Lower lobe of right lung (tissue), 2 donors: ENCODE results near the gene CYB5R3. TPM values are rescaled to one million over a fixed set of nuclear protein-coding genes. Genes with fewer than 3 reads are reported as not detected.
"Not testable (repeated sequence)": the region's sequence is repeated elsewhere in the genome, so short reads cannot be mapped to it uniquely, and the experiment has no call there.

Experiments used
- ATAC-seq, 2 donors: fragments of 200-7000 bp; cut with Tn5 transposase; one replicate each; pipeline ENCODE4 v1.9.1; 2020 to 2022; ENCODE audit warnings: mild to moderate bottlenecking in 2 of 2, moderate library complexity in 2 of 2
- DNase-seq: peaks from one replicate; pipeline ENCODE4 v3.0.0-alpha.2; 2020
- H3K27ac ChIP-seq: fragments of 200-600 bp; one replicate; pipeline ENCODE4 v1.8.0; 2022
- H3K27me3 ChIP-seq: fragments of 200-600 bp; one replicate; pipeline ENCODE4 v1.8.0; 2022; ENCODE audit warnings: low read depth
- H3K36me3 ChIP-seq: fragments of 200-600 bp; one replicate; pipeline ENCODE4 v1.8.0; 2022; ENCODE audit warnings: mild to moderate bottlenecking
- H3K4me1 ChIP-seq: fragments of 200-600 bp; one replicate; pipeline ENCODE4 v1.8.0; 2022
- H3K4me3 ChIP-seq: fragments of 200-600 bp; one replicate; pipeline ENCODE4 v1.8.0; 2022; ENCODE audit warnings: mild to moderate bottlenecking
- H3K9me3 ChIP-seq: fragments of 200-600 bp; one replicate; pipeline ENCODE4 v1.8.0; 2022
- CTCF ChIP-seq: fragments of 200-600 bp; IDR thresholded peaks from one replicate; pipeline ENCODE4 v1.8.0; 2022; ENCODE audit warnings: antibody characterized with exemption, mild to moderate bottlenecking
- intact Hi-C: fragments of 100-400 bp; cut with DNase I; formaldehyde crosslinking; loops from one replicate; pipeline ENCODE4 v1.11.0; 2022
- total RNA-seq: library from RNA; stranded (reverse); fragmentation: NEBNext Ultra II Directional; extraction: Animal tissue kit (Norgen Biotek cat#: 25700); gene quantifications from one replicate; pipeline ENCODE4 v1.2.1, GENCODE V29; 2021
- donor health status: DM: no; HTN: yes; CAD: no; lungs with severe emphysema.

Gene CYB5R3
- total RNA-seq, 1 donor from 2014 or later, result 219 TPM

GRCh38 chr22:42670921-42671709 lies 21.9 kb upstream of the CYB5R3 start:
- peak overlapping the region; percentile 31 for H3K27ac ChIP-seq
- peaks cover 13% of the 10 kb centered on the region for H3K4me1 ChIP-seq

GRCh38 chr22:42670046-42670445 lies 20.9 kb upstream of the CYB5R3 start:
- Histone ChIP-seq H3K9me3 (no peaks in the 10 kb centered on the region), H3K4me3 (no peak overlapping the region), H3K36me3 (no peaks in the 10 kb centered on the region), H3K27ac (no peak overlapping the region), H3K4me1 (peaks cover 13% of the 10 kb centered on the region), H3K27me3 (no peaks in the 10 kb centered on the region)
- intact Hi-C loops, result no loop called here
- DNase-seq (no peak), ATAC-seq (no peak)
- no peak for TF ChIP-seq CTCF

More at GRCh38 chr22:42670921-42671709, 21.9 kb upstream of the CYB5R3 start:
- Histone ChIP-seq H3K9me3 (no peaks in the 10 kb centered on the region), H3K4me3 (no peak overlapping the region), H3K36me3 (no peaks in the 10 kb centered on the region), H3K27me3 (no peaks in the 10 kb centered on the region)
- ATAC-seq, result peak; percentile 30 to 49
- no peak for TF ChIP-seq CTCF
- no peak for DNase-seq
- intact Hi-C loops, result no loop called here

GRCh38 chr22:42666393-42666792 lies 17.2 kb upstream of the CYB5R3 start:
- ATAC-seq, H3K36me3 ChIP-seq, H3K27ac ChIP-seq, DNase-seq, H3K9me3 ChIP-seq, H3K27me3 ChIP-seq, intact Hi-C loops, H3K4me3 ChIP-seq: not testable (repeated sequence)
- peaks cover 16% of the 10 kb centered on the region for H3K4me1 ChIP-seq

- DNase-seq, result no peak
- no peak for TF ChIP-seq CTCF
- no peak overlapping the region for H3K27ac ChIP-seq
- H3K36me3 ChIP-seq, result no peaks in the 10 kb centered on the region
- no peaks in the 10 kb centered on the region for H3K27me3 ChIP-seq
- no peak overlapping the region for H3K4me3 ChIP-seq
- peaks cover 12% of the 10 kb centered on the region for H3K4me1 ChIP-seq
- no peak for ATAC-seq
- no peaks in the 10 kb centered on the region for H3K9me3 ChIP-seq
- intact Hi-C loops, result no loop called here
These were observed 16.0 kb upstream of the CYB5R3 start for GRCh38 chr22:42664976-42665831.

- Histone ChIP-seq H3K27me3 (no peaks in the 10 kb centered on the region), H3K36me3 (no peaks in the 10 kb centered on the region), H3K4me3 (peak overlapping the region; percentile 55), H3K4me1 (peaks cover 12% of the 10 kb centered on the region), H3K9me3 (no peaks in the 10 kb centered on the region), H3K27ac (peak overlapping the region; percentile 12)
- ATAC-seq (peak; percentile 93), DNase-seq (peak; percentile 86)
- peak; percentile 81 for TF ChIP-seq CTCF
- intact Hi-C loops, result no loop called here
These were observed 13.0 kb upstream of the CYB5R3 start for GRCh38 chr22:42661985-42662831.
